GM21576 (cell line): ENCODE measurements around the gene TM9SF4.

ENCODE experiments used
- ATAC-seq: cut with Tn5 transposase; IDR thresholded peaks from one replicate; pipeline ENCODE4 v1.9.1; 2021; ENCODE audit warnings: mild to moderate bottlenecking, moderate library complexity; ENCODE audit not compliant: unreplicated experiment

The TM9SF4 gene

GRCh38 chr20:32126919-32127318 lies 17.4 kb downstream of the TM9SF4 start:
- ATAC-seq = no peak

GRCh38 chr20:32127347-32127746 lies 17.8 kb downstream of the TM9SF4 start:
- ATAC-seq = no peak

- ATAC-seq = no peak
Observed at GRCh38 chr20:32128167-32128566, 18.7 kb downstream of the TM9SF4 start.

GRCh38 chr20:32129863-32130262 lies 20.3 kb downstream of the TM9SF4 start:
- ATAC-seq = no peak

GRCh38 chr20:32130352-32130751 lies 20.8 kb downstream of the TM9SF4 start:
- ATAC-seq = no peak

GRCh38 chr20:32130965-32131364 lies 21.5 kb downstream of the TM9SF4 start:
- no peak for ATAC-seq

GRCh38 chr20:32132911-32133549 lies 23.5 kb downstream of the TM9SF4 start:
- peak; percentile 73 for ATAC-seq

GRCh38 chr20:32134026-32134425 lies 24.5 kb downstream of the TM9SF4 start:
- ATAC-seq = no peak

GRCh38 chr20:32135983-32136515 lies 26.5 kb downstream of the TM9SF4 start:
- ATAC-seq = no peak

GRCh38 chr20:32138921-32139320 lies 29.4 kb downstream of the TM9SF4 start:
- no peak for ATAC-seq

- ATAC-seq = no peak
Observed at GRCh38 chr20:32139947-32140346, 30.4 kb downstream of the TM9SF4 start.

GRCh38 chr20:32140603-32141002 lies 31.1 kb downstream of the TM9SF4 start:
- ATAC-seq = no peak

GRCh38 chr20:32141465-32141980 lies 32.0 kb downstream of the TM9SF4 start:
- no peak for ATAC-seq

- no peak for ATAC-seq
Observed at GRCh38 chr20:32142088-32142487, 32.6 kb downstream of the TM9SF4 start.

- ATAC-seq = no peak
Observed at GRCh38 chr20:32142991-32143390, 33.5 kb downstream of the TM9SF4 start.

GRCh38 chr20:32144898-32145662 lies 35.6 kb downstream of the TM9SF4 start:
- no peak for ATAC-seq

GRCh38 chr20:32149566-32150170 lies 40.2 kb downstream of the TM9SF4 start:
- ATAC-seq = no peak

GRCh38 chr20:32150291-32150848 lies 40.9 kb downstream of the TM9SF4 start:
- ATAC-seq = no peak

GRCh38 chr20:32152421-32153155 lies 43.1 kb downstream of the TM9SF4 start:
- ATAC-seq = no peak

GRCh38 chr20:32153156-32153665 lies 43.7 kb downstream of the TM9SF4 start:
- no peak for ATAC-seq
